HepG2 (cell line): ENCODE measurements around the gene FIGNL1. TPM values are rescaled to one million over a fixed set of nuclear protein-coding genes. Genes with fewer than 3 reads are reported as not detected.

Experiments
- CAMTA2 ChIP-seq: sonication (generic); formaldehyde crosslinking; IDR thresholded peaks from 2 replicates; pipeline ENCODE4 v1.4.0; 2020; ENCODE audit warnings: mild to moderate bottlenecking, missing genetic modification reagents, borderline replicate concordance
- DPF2 ChIP-seq: sonication (generic); formaldehyde crosslinking; IDR thresholded peaks from 2 replicates; pipeline ENCODE4 v1.4.0; 2020; ENCODE audit warnings: mild to moderate bottlenecking, low read depth, missing genetic modification reagents, borderline replicate concordance
- GZF1 ChIP-seq: sonication (generic); formaldehyde crosslinking; IDR thresholded peaks from 2 replicates; pipeline ENCODE4 v1.5.1; 2020; ENCODE audit warnings: mild to moderate bottlenecking, missing genetic modification reagents
- MIER2 ChIP-seq: IDR thresholded peaks from 2 replicates; pipeline ENCODE4 v1.6.1; 2016; ENCODE audit warnings: missing biosample characterization, missing genetic modification reagents
- SOX5 ChIP-seq: IDR thresholded peaks from 2 replicates; pipeline ENCODE4 v1.6.1; 2016; ENCODE audit warnings: borderline replicate concordance
- ZNF333 ChIP-seq: sonication (generic); formaldehyde crosslinking; IDR thresholded peaks from 2 replicates; pipeline ENCODE4 v1.4.0; 2020; ENCODE audit warnings: mild to moderate bottlenecking, missing genetic modification reagents, borderline replicate concordance
- ZNF660 ChIP-seq: sonication (generic); formaldehyde crosslinking; IDR thresholded peaks from 2 replicates; pipeline ENCODE4 v1.5.1; 2020; ENCODE audit warnings: mild to moderate bottlenecking, low read depth, missing genetic modification reagents, borderline replicate concordance
- ZNF761 ChIP-seq: sonication (generic); formaldehyde crosslinking; conservative IDR thresholded peaks from 2 replicates; pipeline ENCODE4 v1.4.0; 2020; ENCODE audit warnings: mild to moderate bottlenecking, missing genetic modification reagents
- polyA plus RNA-seq, 8 experiments: library from polyadenylated mRNA; depleted of rRNA in 3 of 8; stranded (reverse) in 7 of 8; unstranded in 1 of 8; fragments of >200 nt; fragmentation: Illumina TruSeq in 4 of 8; extraction: Trizol in 4 of 8; gene quantifications; 2 replicates each; pipeline versions ENCODE4 v1.2.1 to v1.2.3, GENCODE V29; 2011 to 2016; ENCODE audit warnings: low read depth in 4 of 8, missing spikeins in 1 of 8, mixed read lengths in 1 of 8; ENCODE audit not compliant: insufficient read depth in 1 of 8
- total RNA-seq, 5 experiments: library from RNA; depleted of rRNA; stranded (reverse); fragments of >200 nt; fragmentation: Illumina TruSeq; extraction: Trizol; gene quantifications; 2 replicates each; pipeline ENCODE4 v1.2.3, GENCODE V29; 2016; ENCODE audit warnings: low read depth in 1 of 5
- TF ChIP-seq, protein P1 (sequence below), 2 experiments: fragments of 450-650 bp in 1 of 2; sonication (generic) in 1 of 2; formaldehyde crosslinking in 1 of 2; IDR thresholded peaks; 2 replicates each; pipeline versions ENCODE4 v1.6.1 to v1.8.0; 2016 to 2022; ENCODE audit warnings: antibody characterized with exemption in 1 of 2, mild to moderate bottlenecking in 1 of 2, missing genetic modification reagents in 1 of 2
- TF ChIP-seq, protein P2 (sequence below): sonication (generic); formaldehyde crosslinking; IDR thresholded peaks from 2 replicates; pipeline ENCODE4 v1.4.0; 2020; ENCODE audit warnings: mild to moderate bottlenecking, missing genetic modification reagents
- TF ChIP-seq, protein P3 (sequence below): IDR thresholded peaks from 2 replicates; pipeline ENCODE4 v1.6.1; 2012; ENCODE audit warnings: low read depth, low read length, improper control_type of control experiment
- TF ChIP-seq, protein P4 (sequence below): sonication (generic); formaldehyde crosslinking; IDR thresholded peaks from 2 replicates; pipeline ENCODE4 v1.4.0; 2020; ENCODE audit warnings: missing genetic modification reagents

Gene FIGNL1
- total and polyA plus RNA-seq, 2 of the 13 experiments (the other 11 are each of a cell fraction or from before 2014, with no cell fraction given) = 4.0 to 20.9 TPM

DNA sequence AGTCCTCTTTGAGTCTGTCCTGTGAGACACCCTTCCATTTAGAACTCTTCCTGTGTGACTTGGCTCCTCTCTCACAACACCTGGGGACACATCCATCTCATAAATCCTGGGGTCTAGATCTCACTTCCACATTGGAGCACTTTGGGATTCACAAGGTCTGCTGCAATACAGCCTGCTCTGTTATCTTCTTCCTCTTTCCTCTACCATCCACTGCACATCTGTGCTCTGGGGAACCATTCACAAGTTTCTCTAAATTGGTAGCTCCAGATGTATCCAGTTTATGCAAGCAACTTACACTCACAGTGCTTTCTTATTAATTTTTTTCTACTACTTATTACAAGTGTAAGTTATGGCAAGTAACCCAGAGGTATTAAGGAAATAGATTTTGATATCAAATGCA is 5.5 kb upstream of the FIGNL1 start (continued):
- TF ChIP-seq, protein P1, sequence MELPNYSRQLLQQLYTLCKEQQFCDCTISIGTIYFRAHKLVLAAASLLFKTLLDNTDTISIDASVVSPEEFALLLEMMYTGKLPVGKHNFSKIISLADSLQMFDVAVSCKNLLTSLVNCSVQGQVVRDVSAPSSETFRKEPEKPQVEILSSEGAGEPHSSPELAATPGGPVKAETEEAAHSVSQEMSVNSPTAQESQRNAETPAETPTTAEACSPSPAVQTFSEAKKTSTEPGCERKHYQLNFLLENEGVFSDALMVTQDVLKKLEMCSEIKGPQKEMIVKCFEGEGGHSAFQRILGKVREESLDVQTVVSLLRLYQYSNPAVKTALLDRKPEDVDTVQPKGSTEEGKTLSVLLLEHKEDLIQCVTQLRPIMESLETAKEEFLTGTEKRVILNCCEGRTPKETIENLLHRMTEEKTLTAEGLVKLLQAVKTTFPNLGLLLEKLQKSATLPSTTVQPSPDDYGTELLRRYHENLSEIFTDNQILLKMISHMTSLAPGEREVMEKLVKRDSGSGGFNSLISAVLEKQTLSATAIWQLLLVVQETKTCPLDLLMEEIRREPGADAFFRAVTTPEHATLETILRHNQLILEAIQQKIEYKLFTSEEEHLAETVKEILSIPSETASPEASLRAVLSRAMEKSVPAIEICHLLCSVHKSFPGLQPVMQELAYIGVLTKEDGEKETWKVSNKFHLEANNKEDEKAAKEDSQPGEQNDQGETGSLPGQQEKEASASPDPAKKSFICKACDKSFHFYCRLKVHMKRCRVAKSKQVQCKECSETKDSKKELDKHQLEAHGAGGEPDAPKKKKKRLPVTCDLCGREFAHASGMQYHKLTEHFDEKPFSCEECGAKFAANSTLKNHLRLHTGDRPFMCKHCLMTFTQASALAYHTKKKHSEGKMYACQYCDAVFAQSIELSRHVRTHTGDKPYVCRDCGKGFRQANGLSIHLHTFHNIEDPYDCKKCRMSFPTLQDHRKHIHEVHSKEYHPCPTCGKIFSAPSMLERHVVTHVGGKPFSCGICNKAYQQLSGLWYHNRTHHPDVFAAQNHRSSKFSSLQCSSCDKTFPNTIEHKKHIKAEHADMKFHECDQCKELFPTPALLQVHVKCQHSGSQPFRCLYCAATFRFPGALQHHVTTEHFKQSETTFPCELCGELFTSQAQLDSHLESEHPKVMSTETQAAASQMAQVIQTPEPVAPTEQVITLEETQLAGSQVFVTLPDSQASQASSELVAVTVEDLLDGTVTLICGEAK (IDR thresholded peaks at IDR 0.05) = no peak
- TF ChIP-seq, protein P1 (CRISPR knock-in tag; IDR thresholded peaks at IDR 0.05) = no peak
- TF ChIP-seq GZF1 (CRISPR knock-in tag) = no peak
- TF ChIP-seq, protein P2, sequence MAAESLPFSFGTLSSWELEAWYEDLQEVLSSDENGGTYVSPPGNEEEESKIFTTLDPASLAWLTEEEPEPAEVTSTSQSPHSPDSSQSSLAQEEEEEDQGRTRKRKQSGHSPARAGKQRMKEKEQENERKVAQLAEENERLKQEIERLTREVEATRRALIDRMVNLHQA (CRISPR knock-in tag) = no peak
- no peak for TF ChIP-seq ZNF761 (CRISPR knock-in tag)
- TF ChIP-seq, protein P3, sequence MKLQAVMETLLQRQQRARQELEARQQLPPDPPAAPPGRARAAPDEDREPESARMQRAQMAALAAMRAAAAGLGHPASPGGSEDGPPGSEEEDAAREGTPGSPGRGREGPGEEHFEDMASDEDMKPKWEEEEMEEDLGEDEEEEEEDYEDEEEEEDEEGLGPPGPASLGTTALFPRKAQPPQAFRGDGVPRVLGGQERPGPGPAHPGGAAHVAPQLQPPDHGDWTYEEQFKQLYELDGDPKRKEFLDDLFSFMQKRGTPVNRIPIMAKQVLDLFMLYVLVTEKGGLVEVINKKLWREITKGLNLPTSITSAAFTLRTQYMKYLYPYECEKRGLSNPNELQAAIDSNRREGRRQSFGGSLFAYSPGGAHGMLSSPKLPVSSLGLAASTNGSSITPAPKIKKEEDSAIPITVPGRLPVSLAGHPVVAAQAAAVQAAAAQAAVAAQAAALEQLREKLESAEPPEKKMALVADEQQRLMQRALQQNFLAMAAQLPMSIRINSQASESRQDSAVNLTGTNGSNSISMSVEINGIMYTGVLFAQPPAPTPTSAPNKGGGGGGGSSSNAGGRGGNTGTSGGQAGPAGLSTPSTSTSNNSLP = no peak
- TF ChIP-seq SOX5 (CRISPR knock-in tag) = no peak
- no peak for TF ChIP-seq ZNF333
- TF ChIP-seq CAMTA2 (CRISPR knock-in tag) = no peak
- TF ChIP-seq, protein P4, sequence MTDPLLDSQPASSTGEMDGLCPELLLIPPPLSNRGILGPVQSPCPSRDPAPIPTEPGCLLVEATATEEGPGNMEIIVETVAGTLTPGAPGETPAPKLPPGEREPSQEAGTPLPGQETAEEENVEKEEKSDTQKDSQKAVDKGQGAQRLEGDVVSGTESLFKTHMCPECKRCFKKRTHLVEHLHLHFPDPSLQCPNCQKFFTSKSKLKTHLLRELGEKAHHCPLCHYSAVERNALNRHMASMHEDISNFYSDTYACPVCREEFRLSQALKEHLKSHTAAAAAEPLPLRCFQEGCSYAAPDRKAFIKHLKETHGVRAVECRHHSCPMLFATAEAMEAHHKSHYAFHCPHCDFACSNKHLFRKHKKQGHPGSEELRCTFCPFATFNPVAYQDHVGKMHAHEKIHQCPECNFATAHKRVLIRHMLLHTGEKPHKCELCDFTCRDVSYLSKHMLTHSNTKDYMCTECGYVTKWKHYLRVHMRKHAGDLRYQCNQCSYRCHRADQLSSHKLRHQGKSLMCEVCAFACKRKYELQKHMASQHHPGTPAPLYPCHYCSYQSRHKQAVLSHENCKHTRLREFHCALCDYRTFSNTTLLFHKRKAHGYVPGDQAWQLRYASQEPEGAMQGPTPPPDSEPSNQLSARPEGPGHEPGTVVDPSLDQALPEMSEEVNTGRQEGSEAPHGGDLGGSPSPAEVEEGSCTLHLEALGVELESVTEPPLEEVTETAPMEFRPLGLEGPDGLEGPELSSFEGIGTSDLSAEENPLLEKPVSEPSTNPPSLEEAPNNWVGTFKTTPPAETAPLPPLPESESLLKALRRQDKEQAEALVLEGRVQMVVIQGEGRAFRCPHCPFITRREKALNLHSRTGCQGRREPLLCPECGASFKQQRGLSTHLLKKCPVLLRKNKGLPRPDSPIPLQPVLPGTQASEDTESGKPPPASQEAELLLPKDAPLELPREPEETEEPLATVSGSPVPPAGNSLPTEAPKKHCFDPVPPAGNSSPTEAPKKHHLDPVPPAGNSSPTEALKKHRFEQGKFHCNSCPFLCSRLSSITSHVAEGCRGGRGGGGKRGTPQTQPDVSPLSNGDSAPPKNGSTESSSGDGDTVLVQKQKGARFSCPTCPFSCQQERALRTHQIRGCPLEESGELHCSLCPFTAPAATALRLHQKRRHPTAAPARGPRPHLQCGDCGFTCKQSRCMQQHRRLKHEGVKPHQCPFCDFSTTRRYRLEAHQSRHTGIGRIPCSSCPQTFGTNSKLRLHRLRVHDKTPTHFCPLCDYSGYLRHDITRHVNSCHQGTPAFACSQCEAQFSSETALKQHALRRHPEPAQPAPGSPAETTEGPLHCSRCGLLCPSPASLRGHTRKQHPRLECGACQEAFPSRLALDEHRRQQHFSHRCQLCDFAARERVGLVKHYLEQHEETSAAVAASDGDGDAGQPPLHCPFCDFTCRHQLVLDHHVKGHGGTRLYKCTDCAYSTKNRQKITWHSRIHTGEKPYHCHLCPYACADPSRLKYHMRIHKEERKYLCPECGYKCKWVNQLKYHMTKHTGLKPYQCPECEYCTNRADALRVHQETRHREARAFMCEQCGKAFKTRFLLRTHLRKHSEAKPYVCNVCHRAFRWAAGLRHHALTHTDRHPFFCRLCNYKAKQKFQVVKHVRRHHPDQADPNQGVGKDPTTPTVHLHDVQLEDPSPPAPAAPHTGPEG (CRISPR knock-in tag) = no peak
- TF ChIP-seq MIER2 (CRISPR knock-in tag) = no peak
- TF ChIP-seq DPF2 (CRISPR knock-in tag) = no peak
- no peak for TF ChIP-seq ZNF660
- TF ChIP-seq, all 625 proteins: peak for 0
